MM.1S (cell line): ENCODE data around the gene PYM1.

Experiments
- EZH2 ChIP-seq: fragments of 300-600 bp; sonication (generic); optimal IDR thresholded peaks from 2 replicates; pipeline ENCODE3; 2017; ENCODE audit warnings: low read depth, mild to moderate bottlenecking, antibody characterized with exemption, low read length, mixed read lengths
- EZH2phosphoT487 ChIP-seq: fragments of 300-600 bp; sonication (generic); IDR thresholded peaks from 2 replicates; pipeline ENCODE4 v1.6.1; 2018; ENCODE audit warnings: antibody characterized with exemption, low read length
- TF ChIP-seq, protein P1 (sequence below): fragments of 300-600 bp; sonication (generic); IDR thresholded peaks from 2 replicates; pipeline ENCODE4 v1.5.1; 2016; ENCODE audit warnings: antibody characterized with exemption, low read length, mixed read lengths

- TF ChIP-seq, protein P1, sequence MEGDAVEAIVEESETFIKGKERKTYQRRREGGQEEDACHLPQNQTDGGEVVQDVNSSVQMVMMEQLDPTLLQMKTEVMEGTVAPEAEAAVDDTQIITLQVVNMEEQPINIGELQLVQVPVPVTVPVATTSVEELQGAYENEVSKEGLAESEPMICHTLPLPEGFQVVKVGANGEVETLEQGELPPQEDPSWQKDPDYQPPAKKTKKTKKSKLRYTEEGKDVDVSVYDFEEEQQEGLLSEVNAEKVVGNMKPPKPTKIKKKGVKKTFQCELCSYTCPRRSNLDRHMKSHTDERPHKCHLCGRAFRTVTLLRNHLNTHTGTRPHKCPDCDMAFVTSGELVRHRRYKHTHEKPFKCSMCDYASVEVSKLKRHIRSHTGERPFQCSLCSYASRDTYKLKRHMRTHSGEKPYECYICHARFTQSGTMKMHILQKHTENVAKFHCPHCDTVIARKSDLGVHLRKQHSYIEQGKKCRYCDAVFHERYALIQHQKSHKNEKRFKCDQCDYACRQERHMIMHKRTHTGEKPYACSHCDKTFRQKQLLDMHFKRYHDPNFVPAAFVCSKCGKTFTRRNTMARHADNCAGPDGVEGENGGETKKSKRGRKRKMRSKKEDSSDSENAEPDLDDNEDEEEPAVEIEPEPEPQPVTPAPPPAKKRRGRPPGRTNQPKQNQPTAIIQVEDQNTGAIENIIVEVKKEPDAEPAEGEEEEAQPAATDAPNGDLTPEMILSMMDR, result no peak
- no peak for TF ChIP-seq EZH2
- TF ChIP-seq EZH2phosphoT487, result no peak
Observed at GRCh38 chr12:55965941-55966407, 38.3 kb upstream of the PYM1 start, which contains the start of gene PMEL.
